WTC11 (cell line): ENCODE results near the gene KDF1. TPM values are rescaled to one million over a fixed set of nuclear protein-coding genes. Genes with fewer than 3 reads are reported as not detected.

Experiments
- ATAC-seq: fragments of 200-7000 bp; cut with Tn5 transposase; 2 replicates; pipeline ENCODE4 v1.10.0; 2021; ENCODE audit warnings: mild to moderate bottlenecking, moderate library complexity
- CTCF ChIA-PET: fragments of 300-600 bp; sonication (Branson Sonifier 250); formaldehyde crosslinking; loops from one replicate; lab custom pipeline; 2021; ENCODE audit warnings: antibody characterized with exemption; lab: Charles Lee
- POLR2A ChIA-PET: fragments of 350-600 bp; sonication (Branson Sonifier 250); formaldehyde crosslinking; loops from one replicate; lab custom pipeline; 2021; ENCODE audit warnings: antibody characterized with exemption; lab: Charles Lee
- DNase-seq: peaks from one replicate; pipeline ENCODE4 v3.0.0; 2021; ENCODE audit warnings: low spot score
- H3K27ac Mint-ChIP-seq: 2 replicates; pipeline ENCODE4 v1.8.0; 2021; ENCODE audit warnings: mixed read lengths
- H3K27me3 Mint-ChIP-seq: 2 replicates; pipeline ENCODE4 v1.8.0; 2021; ENCODE audit warnings: low read depth, mild to moderate bottlenecking, moderate library complexity, mixed read lengths
- H3K36me3 Mint-ChIP-seq: 2 replicates; pipeline ENCODE4 v1.8.0; 2021; ENCODE audit warnings: mixed read lengths
- H3K4me1 Mint-ChIP-seq: 2 replicates; pipeline ENCODE4 v1.8.0; 2022; ENCODE audit warnings: mixed read lengths
- H3K4me3 Mint-ChIP-seq: 2 replicates; pipeline ENCODE4 v1.8.0; 2021; ENCODE audit warnings: mild to moderate bottlenecking, moderate library complexity, mixed read lengths
- H3K9me3 Mint-ChIP-seq: 2 replicates; pipeline ENCODE4 v1.8.0; 2021; ENCODE audit warnings: mixed read lengths
- ATF1 ChIP-seq: sonication (generic); formaldehyde crosslinking; IDR thresholded peaks from 2 replicates; pipeline ENCODE4 v1.8.1; 2023; ENCODE audit warnings: mild to moderate bottlenecking, moderate library complexity, missing genetic modification reagents
- ATF2 ChIP-seq: sonication (generic); formaldehyde crosslinking; IDR thresholded peaks from 2 replicates; pipeline ENCODE4 v1.8.1; 2022; ENCODE audit warnings: low read depth, missing genetic modification reagents, borderline replicate concordance
- CREB1 ChIP-seq: sonication (generic); formaldehyde crosslinking; IDR thresholded peaks from 2 replicates; pipeline ENCODE4 v1.8.0; 2023; ENCODE audit warnings: mild to moderate bottlenecking, missing genetic modification reagents
- ESRRA ChIP-seq: sonication (generic); formaldehyde crosslinking; IDR thresholded peaks from 2 replicates; pipeline ENCODE4 v1.8.1; 2022; ENCODE audit warnings: mild to moderate bottlenecking, missing genetic modification reagents, borderline replicate concordance
- ETV6 ChIP-seq: sonication (generic); formaldehyde crosslinking; IDR thresholded peaks from 2 replicates; pipeline ENCODE4 v1.8.1; 2022; ENCODE audit warnings: mild to moderate bottlenecking, missing genetic modification reagents
- FOXP1 ChIP-seq: sonication (generic); formaldehyde crosslinking; IDR thresholded peaks from 2 replicates; pipeline ENCODE4 v1.8.0; 2022; ENCODE audit warnings: missing genetic modification reagents, mild to moderate bottlenecking, moderate library complexity, borderline replicate concordance
- GABPB1 ChIP-seq: sonication (generic); formaldehyde crosslinking; IDR thresholded peaks from 2 replicates; pipeline ENCODE4 v1.8.1; 2023; ENCODE audit warnings: mild to moderate bottlenecking, missing genetic modification reagents
- IRF1 ChIP-seq: sonication (generic); formaldehyde crosslinking; IDR thresholded peaks from 2 replicates; pipeline ENCODE4 v1.8.0; 2023; ENCODE audit warnings: missing genetic modification reagents
- MLX ChIP-seq: sonication (generic); formaldehyde crosslinking; IDR thresholded peaks from 2 replicates; pipeline ENCODE4 v1.8.1; 2023; ENCODE audit warnings: mild to moderate bottlenecking, missing genetic modification reagents, moderate library complexity
- PRDM15 ChIP-seq: sonication (generic); formaldehyde crosslinking; IDR thresholded peaks from 2 replicates; pipeline ENCODE4 v1.8.0; 2022; ENCODE audit warnings: missing genetic modification reagents
- PRRX2 ChIP-seq: fragments of 250-450 bp; sonication (Bioruptor Pico); IDR thresholded peaks from 2 replicates; pipeline ENCODE4 v1.8.0; 2021; ENCODE audit warnings: mild to moderate bottlenecking
- RORB ChIP-seq: fragments of 250-450 bp; sonication (Bioruptor Pico); IDR thresholded peaks from 2 replicates; pipeline ENCODE4 v1.9.0; 2021; ENCODE audit warnings: mild to moderate bottlenecking
- TCF7 ChIP-seq: sonication (generic); formaldehyde crosslinking; IDR thresholded peaks from 2 replicates; pipeline ENCODE4 v1.8.0; 2022; ENCODE audit warnings: mild to moderate bottlenecking, low read depth, missing genetic modification reagents, moderate library complexity
- ZBTB43 ChIP-seq: sonication (generic); formaldehyde crosslinking; IDR thresholded peaks from 2 replicates; pipeline ENCODE4 v1.8.1; 2023; ENCODE audit warnings: mild to moderate bottlenecking, missing genetic modification reagents
- ZNF121 ChIP-seq: sonication (generic); formaldehyde crosslinking; IDR thresholded peaks from 2 replicates; pipeline ENCODE4 v1.8.0; 2023; ENCODE audit warnings: missing genetic modification reagents
- total RNA-seq: library from RNA; stranded (reverse); gene quantifications from 3 replicates; pipeline ENCODE4 v1.2.3, GENCODE V29; 2021
- TF ChIP-seq, protein P1 (sequence below): sonication (generic); formaldehyde crosslinking; IDR thresholded peaks from 2 replicates; pipeline ENCODE4 v1.8.1; 2022; ENCODE audit warnings: mild to moderate bottlenecking, moderate library complexity, missing genetic modification reagents
- TF ChIP-seq, protein P2 (sequence below): sonication (generic); formaldehyde crosslinking; IDR thresholded peaks from 2 replicates; pipeline ENCODE4 v1.8.0; 2022; ENCODE audit warnings: mild to moderate bottlenecking, missing genetic modification reagents
- TF ChIP-seq, protein P3 (sequence below): fragments of 250-450 bp; sonication (Bioruptor Pico); IDR thresholded peaks from 2 replicates; pipeline ENCODE4 v1.9.0; 2021; ENCODE audit warnings: mild to moderate bottlenecking

KDF1 gene
- total RNA-seq, 1 experiment from 2014 or later: 19.0 TPM

- TF ChIP-seq TCF7 (CRISPR knock-in tag): 0 out of 2 replicates have a peak, but pooled peaks have one; percentile 34
- TF ChIP-seq, protein P1, sequence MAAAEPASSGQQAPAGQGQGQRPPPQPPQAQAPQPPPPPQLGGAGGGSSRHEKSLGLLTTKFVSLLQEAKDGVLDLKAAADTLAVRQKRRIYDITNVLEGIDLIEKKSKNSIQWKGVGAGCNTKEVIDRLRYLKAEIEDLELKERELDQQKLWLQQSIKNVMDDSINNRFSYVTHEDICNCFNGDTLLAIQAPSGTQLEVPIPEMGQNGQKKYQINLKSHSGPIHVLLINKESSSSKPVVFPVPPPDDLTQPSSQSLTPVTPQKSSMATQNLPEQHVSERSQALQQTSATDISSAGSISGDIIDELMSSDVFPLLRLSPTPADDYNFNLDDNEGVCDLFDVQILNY: peak; percentile 92
Observed at GRCh38 chr1:26959722-26960624, at the start of gene KDF1 (continued).

DNA sequence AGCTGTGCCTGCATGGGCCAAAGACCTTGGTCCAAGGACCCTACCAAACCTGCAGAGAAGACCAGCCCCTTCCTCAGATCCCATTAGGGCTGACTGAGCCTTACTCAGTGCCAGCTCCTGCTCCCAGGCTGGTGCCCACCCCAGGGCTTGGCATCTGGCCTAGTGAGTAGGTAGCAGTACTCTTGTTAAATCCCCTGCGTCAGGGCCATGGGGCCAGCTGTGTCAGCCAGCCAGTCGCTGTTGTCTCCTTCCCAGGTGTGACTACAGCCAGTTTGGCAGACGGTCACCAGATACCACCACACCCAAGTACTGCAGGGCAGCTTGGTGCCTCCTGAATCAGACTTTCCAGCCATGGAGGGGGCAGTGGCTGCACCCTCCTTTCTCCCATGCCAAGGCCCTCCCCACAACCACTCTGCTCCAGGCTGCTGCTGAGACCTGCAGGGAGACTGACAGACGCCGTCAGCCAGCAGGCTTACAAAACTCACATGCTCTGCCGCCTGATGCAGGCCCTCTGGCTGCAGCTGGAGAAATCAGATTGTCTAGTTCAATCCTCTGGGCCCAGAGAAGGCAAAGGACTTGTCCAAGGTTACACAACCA, 49.4 kb upstream of the KDF1 start:
- Mint-ChIP-seq H3K4me1 (peaks cover 66% of the 10 kb centered on the region), H3K4me3 (peak overlapping the region; percentile 88), H3K27me3 (no peaks in the 10 kb centered on the region), H3K9me3 (no peaks in the 10 kb centered on the region), H3K27ac (peak overlapping the region; percentile 91), H3K36me3 (peaks cover 36% of the 10 kb centered on the region)
- ATAC-seq: no peak
- TF ChIP-seq ZNF121 (CRISPR knock-in tag) (peak; percentile 56; the same call in 1 of the 2 replicates), IRF1 (0 out of 2 replicates have a peak, but pooled peaks have one; percentile 9), FOXP1 (CRISPR knock-in tag) (0 out of 2 replicates have a peak, but pooled peaks have one; percentile 32)
- TF ChIP-seq, protein P2, sequence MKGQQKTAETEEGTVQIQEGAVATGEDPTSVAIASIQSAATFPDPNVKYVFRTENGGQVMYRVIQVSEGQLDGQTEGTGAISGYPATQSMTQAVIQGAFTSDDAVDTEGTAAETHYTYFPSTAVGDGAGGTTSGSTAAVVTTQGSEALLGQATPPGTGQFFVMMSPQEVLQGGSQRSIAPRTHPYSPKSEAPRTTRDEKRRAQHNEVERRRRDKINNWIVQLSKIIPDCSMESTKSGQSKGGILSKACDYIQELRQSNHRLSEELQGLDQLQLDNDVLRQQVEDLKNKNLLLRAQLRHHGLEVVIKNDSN (CRISPR knock-in tag): no peak
- CTCF ChIA-PET: interaction anchor here (1.4 to 8.2 kb wide), 7 partner anchors 10 to 93 kb away, joined by 5 to 126 read pairs (median 10); partner anchors contain the start of genes KDF1 and TRNP1
- DNase-seq: no peak
- POLR2A ChIA-PET: interaction anchor here (1.6 to 5.5 kb wide), 4 partner anchors 11 to 22 kb away, joined by 3 to 83 read pairs (median 24); partner anchors contain the start of gene TRNP1

DNA sequence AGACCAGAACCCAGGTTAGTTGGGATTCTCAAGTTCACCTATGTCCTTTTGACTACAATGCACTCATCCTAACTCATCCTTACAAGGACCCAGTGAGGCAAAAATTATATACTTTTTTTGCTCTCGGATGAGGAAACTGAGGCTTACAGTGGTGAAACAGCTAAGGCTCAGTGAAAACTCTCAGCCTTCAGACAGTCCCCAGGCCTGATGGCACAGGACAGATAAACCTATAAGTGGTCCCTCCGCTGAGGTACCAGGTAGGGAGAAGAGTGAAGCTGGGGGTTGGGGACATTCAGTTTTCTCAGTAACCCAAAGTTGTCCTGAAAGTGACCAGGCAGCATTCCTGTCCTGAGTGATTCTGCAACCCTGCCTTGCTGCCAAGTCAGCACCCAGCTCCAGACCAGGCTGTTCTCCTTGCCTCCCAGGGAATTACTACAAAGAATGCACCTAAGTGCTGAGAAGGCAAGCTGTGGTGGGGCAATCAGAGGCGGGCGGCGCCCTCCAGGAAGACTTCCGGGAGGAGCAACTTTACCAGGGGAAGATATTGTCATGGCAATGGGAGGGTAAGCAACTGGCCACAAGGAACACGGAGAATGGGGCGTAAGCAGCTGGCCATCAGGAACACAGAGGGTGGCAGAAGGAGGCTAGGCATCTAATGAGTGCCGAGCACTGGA, 47.8 kb upstream of the KDF1 start:
- peak overlapping the region; percentile 94 for H3K27ac Mint-ChIP-seq
- ATAC-seq (peak; percentile 1), DNase-seq (peak; percentile 64)
- ChIA-PET CTCF (interaction anchor here (0.9 to 8.2 kb wide), 12 partner anchors 8 to 101 kb away, joined by 3 to 126 read pairs (median 9); partner anchors contain the start of genes KDF1 and TRNP1), POLR2A (interaction anchor here (0.5 to 5.5 kb wide), 9 partner anchors 10 to 1014 kb away, joined by 3 to 83 read pairs (median 3); partner anchors contain the start of genes KDF1 and TRNP1)
- H3K4me3 Mint-ChIP-seq: peak overlapping the region; percentile 88
- H3K36me3 Mint-ChIP-seq: peaks cover 49% of the 10 kb centered on the region
- H3K9me3 Mint-ChIP-seq: no peaks in the 10 kb centered on the region
- no peaks in the 10 kb centered on the region for H3K27me3 Mint-ChIP-seq
- H3K4me1 Mint-ChIP-seq: peaks cover 75% of the 10 kb centered on the region
- TF ChIP-seq ATF1 (CRISPR knock-in tag): no peak
- TF ChIP-seq RORB: no peak
- TF ChIP-seq GABPB1: no peak
- TF ChIP-seq ESRRA (CRISPR knock-in tag): no peak
- TF ChIP-seq PRRX2 (CRISPR knock-in tag): no peak
- TF ChIP-seq MLX (CRISPR knock-in tag): no peak
- TF ChIP-seq ATF2 (CRISPR knock-in tag): no peak
- TF ChIP-seq PRDM15 (CRISPR knock-in tag): no peak
- peak; percentile 95 for TF ChIP-seq ETV6 (CRISPR knock-in tag)
- TF ChIP-seq CREB1: no peak
- TF ChIP-seq ZBTB43 (CRISPR knock-in tag): no peak
- TF ChIP-seq, protein P3, sequence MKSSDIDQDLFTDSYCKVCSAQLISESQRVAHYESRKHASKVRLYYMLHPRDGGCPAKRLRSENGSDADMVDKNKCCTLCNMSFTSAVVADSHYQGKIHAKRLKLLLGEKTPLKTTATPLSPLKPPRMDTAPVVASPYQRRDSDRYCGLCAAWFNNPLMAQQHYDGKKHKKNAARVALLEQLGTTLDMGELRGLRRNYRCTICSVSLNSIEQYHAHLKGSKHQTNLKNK (CRISPR knock-in tag): no peak
